HepG2 (cell line): Measurements from ENCODE around the gene MGARP. TPM values are rescaled to one million over a fixed set of nuclear protein-coding genes. Genes with fewer than 3 reads are reported as not detected.

Experiments
- CBX2 ChIP-seq, 2 experiments: fragments of 200-600 bp in 1 of 2; sonication (generic); formaldehyde crosslinking in 1 of 2; IDR thresholded peaks; 2 replicates each; pipeline versions ENCODE4 v1.7.0 to v1.8.1; 2018 to 2022; ENCODE audit warnings: low read depth in 2 of 2, low read length in 1 of 2, mild to moderate bottlenecking in 1 of 2, missing genetic modification reagents in 1 of 2
- GATA4 ChIP-seq: sonication (generic); IDR thresholded peaks from 2 replicates; pipeline ENCODE4 v1.6.1; 2016; ENCODE audit warnings: antibody characterized with exemption, low read depth, borderline replicate concordance
- HCFC1 ChIP-seq: fragments of 150-350 bp; IDR thresholded peaks from 2 replicates; pipeline ENCODE4 v1.6.1; 2014; ENCODE audit warnings: low read depth, low read length
- HNF4G ChIP-seq, 2 experiments: sonication (generic) in 1 of 2; formaldehyde crosslinking in 1 of 2; IDR thresholded peaks; 2 replicates each; pipeline versions ENCODE4 v1.4.0 to v1.6.1; 2011 to 2020; ENCODE audit warnings: borderline replicate concordance in 2 of 2, low read depth in 2 of 2, mild to moderate bottlenecking in 2 of 2, low read length in 1 of 2, missing genetic modification reagents in 1 of 2, moderate library complexity in 1 of 2
- KDM5A ChIP-seq: fragments of 200-600 bp; sonication (generic); IDR thresholded peaks from 2 replicates; pipeline ENCODE4 v1.7.0; 2018; ENCODE audit warnings: antibody characterized with exemption, mild to moderate bottlenecking, low read length, borderline replicate concordance
- NR2C2 ChIP-seq: sonication (generic); formaldehyde crosslinking; IDR thresholded peaks from 2 replicates; pipeline ENCODE4 v1.4.0; 2020; ENCODE audit warnings: missing genetic modification reagents, mild to moderate bottlenecking, moderate library complexity, borderline replicate concordance
- RBFOX2 ChIP-seq: fragments of 200-400 bp; formaldehyde crosslinking; IDR thresholded peaks from 2 replicates; pipeline ENCODE4 v1.6.1; 2017; ENCODE audit warnings: low read depth, mild to moderate bottlenecking, low read length
- SAP130 ChIP-seq: IDR thresholded peaks from 2 replicates; pipeline ENCODE4 v1.6.1; 2016; ENCODE audit warnings: low read depth
- SRSF1 ChIP-seq: fragments of 200-400 bp; formaldehyde crosslinking; optimal IDR thresholded peaks from 2 replicates; pipeline ENCODE3; 2017; ENCODE audit warnings: mild to moderate bottlenecking, low read depth, low read length, moderate library complexity
- TGIF2 ChIP-seq: IDR thresholded peaks from 2 replicates; pipeline ENCODE4 v1.6.1; 2016; ENCODE audit warnings: control low read depth, missing compliant biosample characterization
- ZFY ChIP-seq: sonication (generic); formaldehyde crosslinking; IDR thresholded peaks from 2 replicates; pipeline ENCODE4 v1.4.0; 2020; ENCODE audit warnings: missing genetic modification reagents
- ZNF17 ChIP-seq: sonication (generic); formaldehyde crosslinking; IDR thresholded peaks from 2 replicates; pipeline ENCODE4 v1.5.0; 2020; ENCODE audit warnings: mild to moderate bottlenecking, missing genetic modification reagents
- ZNF256 ChIP-seq: sonication (generic); formaldehyde crosslinking; conservative IDR thresholded peaks from 2 replicates; pipeline ENCODE4 v1.4.0; 2020; ENCODE audit warnings: missing genetic modification reagents
- ZNF607 ChIP-seq: sonication (generic); formaldehyde crosslinking; IDR thresholded peaks from 2 replicates; pipeline ENCODE4 v1.5.1; 2020; ENCODE audit warnings: missing genetic modification reagents, mild to moderate bottlenecking, borderline replicate concordance
- ZNF614 ChIP-seq: IDR thresholded peaks from 2 replicates; pipeline ENCODE4 v1.6.1; 2018; ENCODE audit warnings: missing biosample characterization, missing genetic modification reagents, inconsistent platforms, borderline replicate concordance
- ZNF83 ChIP-seq: sonication (generic); formaldehyde crosslinking; IDR thresholded peaks from 2 replicates; pipeline ENCODE4 v1.4.0; 2020; ENCODE audit warnings: missing genetic modification reagents, mild to moderate bottlenecking, borderline replicate concordance
- polyA plus RNA-seq, 8 experiments: library from polyadenylated mRNA; depleted of rRNA in 3 of 8; stranded (reverse) in 7 of 8; unstranded in 1 of 8; fragments of >200 nt; fragmentation: Illumina TruSeq in 4 of 8; extraction: Trizol in 4 of 8; gene quantifications; 2 replicates each; pipeline versions ENCODE4 v1.2.1 to v1.2.3, GENCODE V29; 2011 to 2016; ENCODE audit warnings: low read depth in 4 of 8, missing spikeins in 1 of 8, mixed read lengths in 1 of 8; ENCODE audit not compliant: insufficient read depth in 1 of 8
- total RNA-seq, 5 experiments: library from RNA; depleted of rRNA; stranded (reverse); fragments of >200 nt; fragmentation: Illumina TruSeq; extraction: Trizol; gene quantifications; 2 replicates each; pipeline ENCODE4 v1.2.3, GENCODE V29; 2016; ENCODE audit warnings: low read depth in 1 of 5
- TF ChIP-seq, protein P1 (sequence below): sonication (generic); formaldehyde crosslinking; IDR thresholded peaks from 2 replicates; pipeline ENCODE4 v1.4.0; 2020; ENCODE audit warnings: missing genetic modification reagents
- TF ChIP-seq, protein P2 (sequence below): sonication (generic); formaldehyde crosslinking; IDR thresholded peaks from 2 replicates; pipeline ENCODE4 v1.4.0; 2020; ENCODE audit warnings: missing genetic modification reagents

MGARP gene
- total and polyA plus RNA-seq, 2 of the 13 experiments (the other 11 are each of a cell fraction or from before 2014, with no cell fraction given), result 0.11 to 0.13 TPM

DNA sequence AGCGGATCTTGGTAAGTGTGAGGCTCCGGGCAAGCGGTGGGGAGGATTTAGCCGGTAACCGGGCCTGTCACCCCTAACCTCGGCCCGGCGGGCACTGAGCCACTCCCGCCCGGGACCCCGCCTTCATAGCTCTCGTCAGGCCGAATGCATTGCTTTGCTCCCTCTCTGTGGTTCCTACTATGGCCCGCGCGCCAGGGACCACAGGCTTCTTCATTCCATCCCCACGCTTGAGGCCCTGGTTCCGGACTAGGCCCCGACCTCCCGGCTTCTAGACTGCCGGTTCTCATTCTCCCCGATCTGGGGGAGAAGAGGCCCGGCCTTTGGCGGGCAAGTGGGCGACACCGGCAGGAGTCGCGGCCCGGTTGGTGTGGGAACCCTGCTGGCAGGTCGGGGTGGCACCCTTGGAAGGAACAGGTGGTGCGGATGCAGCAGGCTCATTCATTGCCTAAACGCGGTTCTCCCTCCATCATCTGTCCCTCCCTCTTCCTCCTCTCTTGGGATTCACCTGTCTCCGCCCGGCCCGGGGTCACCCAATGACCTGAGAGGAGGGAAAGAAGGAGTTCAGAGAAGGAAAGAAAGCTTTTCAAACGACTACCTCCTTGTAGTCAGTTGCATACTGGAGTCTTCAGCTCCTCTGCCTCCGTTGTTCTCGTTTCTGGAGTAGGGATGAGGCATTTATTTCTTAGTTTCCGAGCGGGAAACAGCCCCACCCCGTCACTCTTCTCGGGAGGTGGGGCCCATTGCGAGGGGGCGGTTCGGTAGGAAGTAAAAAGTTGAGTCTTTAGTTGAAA lies 22.0 kb upstream of the MGARP start, which contains the start of gene NDUFC1 (continued):
- TF ChIP-seq ZNF256 (CRISPR knock-in tag) (peak; percentile 3; the same call in 1 of the 2 replicates), ZNF17 (no peak), KDM5A (peak; percentile 55; the same call in 1 of the 2 replicates), SRSF1 (peak; percentile 3), NR2C2 (CRISPR knock-in tag) (no peak), GATA4 (no peak), ZNF614 (CRISPR knock-in tag) (no peak), ZFY (CRISPR knock-in tag) (peak; percentile 73), ZNF607 (CRISPR knock-in tag) (no peak), SAP130 (CRISPR knock-in tag) (peak; percentile 75; the same call in 1 of the 2 replicates), TGIF2 (CRISPR knock-in tag) (peak; percentile 24; the same call in 1 of the 2 replicates), HCFC1 (no peak), CBX2 (IDR thresholded peaks at IDR 0.05; ENCODE audit: low read depth, low read length) (no peak), CBX2 (CRISPR knock-in tag; IDR thresholded peaks at IDR 0.05; ENCODE audit: low read depth) (0 out of 2 replicates have a peak, but pooled peaks have one; percentile 55), RBFOX2 (peak; percentile 2), ZNF83 (CRISPR knock-in tag) (0 out of 2 replicates have a peak, but pooled peaks have one; percentile 7), HNF4G (IDR thresholded peaks at IDR 0.05; ENCODE audit: borderline replicate concordance, low read depth, low read length) (no peak), HNF4G (CRISPR knock-in tag; IDR thresholded peaks at IDR 0.05; ENCODE audit: borderline replicate concordance, low read depth) (0 out of 2 replicates have a peak, but pooled peaks have one; percentile 2)
- TF ChIP-seq, protein P1, sequence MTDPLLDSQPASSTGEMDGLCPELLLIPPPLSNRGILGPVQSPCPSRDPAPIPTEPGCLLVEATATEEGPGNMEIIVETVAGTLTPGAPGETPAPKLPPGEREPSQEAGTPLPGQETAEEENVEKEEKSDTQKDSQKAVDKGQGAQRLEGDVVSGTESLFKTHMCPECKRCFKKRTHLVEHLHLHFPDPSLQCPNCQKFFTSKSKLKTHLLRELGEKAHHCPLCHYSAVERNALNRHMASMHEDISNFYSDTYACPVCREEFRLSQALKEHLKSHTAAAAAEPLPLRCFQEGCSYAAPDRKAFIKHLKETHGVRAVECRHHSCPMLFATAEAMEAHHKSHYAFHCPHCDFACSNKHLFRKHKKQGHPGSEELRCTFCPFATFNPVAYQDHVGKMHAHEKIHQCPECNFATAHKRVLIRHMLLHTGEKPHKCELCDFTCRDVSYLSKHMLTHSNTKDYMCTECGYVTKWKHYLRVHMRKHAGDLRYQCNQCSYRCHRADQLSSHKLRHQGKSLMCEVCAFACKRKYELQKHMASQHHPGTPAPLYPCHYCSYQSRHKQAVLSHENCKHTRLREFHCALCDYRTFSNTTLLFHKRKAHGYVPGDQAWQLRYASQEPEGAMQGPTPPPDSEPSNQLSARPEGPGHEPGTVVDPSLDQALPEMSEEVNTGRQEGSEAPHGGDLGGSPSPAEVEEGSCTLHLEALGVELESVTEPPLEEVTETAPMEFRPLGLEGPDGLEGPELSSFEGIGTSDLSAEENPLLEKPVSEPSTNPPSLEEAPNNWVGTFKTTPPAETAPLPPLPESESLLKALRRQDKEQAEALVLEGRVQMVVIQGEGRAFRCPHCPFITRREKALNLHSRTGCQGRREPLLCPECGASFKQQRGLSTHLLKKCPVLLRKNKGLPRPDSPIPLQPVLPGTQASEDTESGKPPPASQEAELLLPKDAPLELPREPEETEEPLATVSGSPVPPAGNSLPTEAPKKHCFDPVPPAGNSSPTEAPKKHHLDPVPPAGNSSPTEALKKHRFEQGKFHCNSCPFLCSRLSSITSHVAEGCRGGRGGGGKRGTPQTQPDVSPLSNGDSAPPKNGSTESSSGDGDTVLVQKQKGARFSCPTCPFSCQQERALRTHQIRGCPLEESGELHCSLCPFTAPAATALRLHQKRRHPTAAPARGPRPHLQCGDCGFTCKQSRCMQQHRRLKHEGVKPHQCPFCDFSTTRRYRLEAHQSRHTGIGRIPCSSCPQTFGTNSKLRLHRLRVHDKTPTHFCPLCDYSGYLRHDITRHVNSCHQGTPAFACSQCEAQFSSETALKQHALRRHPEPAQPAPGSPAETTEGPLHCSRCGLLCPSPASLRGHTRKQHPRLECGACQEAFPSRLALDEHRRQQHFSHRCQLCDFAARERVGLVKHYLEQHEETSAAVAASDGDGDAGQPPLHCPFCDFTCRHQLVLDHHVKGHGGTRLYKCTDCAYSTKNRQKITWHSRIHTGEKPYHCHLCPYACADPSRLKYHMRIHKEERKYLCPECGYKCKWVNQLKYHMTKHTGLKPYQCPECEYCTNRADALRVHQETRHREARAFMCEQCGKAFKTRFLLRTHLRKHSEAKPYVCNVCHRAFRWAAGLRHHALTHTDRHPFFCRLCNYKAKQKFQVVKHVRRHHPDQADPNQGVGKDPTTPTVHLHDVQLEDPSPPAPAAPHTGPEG (CRISPR knock-in tag), result no peak
- TF ChIP-seq, protein P2, sequence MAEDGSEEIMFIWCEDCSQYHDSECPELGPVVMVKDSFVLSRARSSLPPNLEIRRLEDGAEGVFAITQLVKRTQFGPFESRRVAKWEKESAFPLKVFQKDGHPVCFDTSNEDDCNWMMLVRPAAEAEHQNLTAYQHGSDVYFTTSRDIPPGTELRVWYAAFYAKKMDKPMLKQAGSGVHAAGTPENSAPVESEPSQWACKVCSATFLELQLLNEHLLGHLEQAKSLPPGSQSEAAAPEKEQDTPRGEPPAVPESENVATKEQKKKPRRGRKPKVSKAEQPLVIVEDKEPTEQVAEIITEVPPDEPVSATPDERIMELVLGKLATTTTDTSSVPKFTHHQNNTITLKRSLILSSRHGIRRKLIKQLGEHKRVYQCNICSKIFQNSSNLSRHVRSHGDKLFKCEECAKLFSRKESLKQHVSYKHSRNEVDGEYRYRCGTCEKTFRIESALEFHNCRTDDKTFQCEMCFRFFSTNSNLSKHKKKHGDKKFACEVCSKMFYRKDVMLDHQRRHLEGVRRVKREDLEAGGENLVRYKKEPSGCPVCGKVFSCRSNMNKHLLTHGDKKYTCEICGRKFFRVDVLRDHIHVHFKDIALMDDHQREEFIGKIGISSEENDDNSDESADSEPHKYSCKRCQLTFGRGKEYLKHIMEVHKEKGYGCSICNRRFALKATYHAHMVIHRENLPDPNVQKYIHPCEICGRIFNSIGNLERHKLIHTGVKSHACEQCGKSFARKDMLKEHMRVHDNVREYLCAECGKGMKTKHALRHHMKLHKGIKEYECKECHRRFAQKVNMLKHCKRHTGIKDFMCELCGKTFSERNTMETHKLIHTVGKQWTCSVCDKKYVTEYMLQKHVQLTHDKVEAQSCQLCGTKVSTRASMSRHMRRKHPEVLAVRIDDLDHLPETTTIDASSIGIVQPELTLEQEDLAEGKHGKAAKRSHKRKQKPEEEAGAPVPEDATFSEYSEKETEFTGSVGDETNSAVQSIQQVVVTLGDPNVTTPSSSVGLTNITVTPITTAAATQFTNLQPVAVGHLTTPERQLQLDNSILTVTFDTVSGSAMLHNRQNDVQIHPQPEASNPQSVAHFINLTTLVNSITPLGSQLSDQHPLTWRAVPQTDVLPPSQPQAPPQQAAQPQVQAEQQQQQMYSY (CRISPR knock-in tag), result no peak
